KMS-11 (cell line): ENCODE results near the gene KRTAP19-8.

Experiments used
- H2AFZ ChIP-seq: fragments of 200-600 bp; sonication (generic); 2 replicates; pipeline ENCODE4 v1.6.1; 2016; ENCODE audit warnings: antibody characterized with exemption, mixed run types, low read depth
- H3K27ac ChIP-seq: fragments of 200-600 bp; sonication (generic); 2 replicates; pipeline ENCODE4 v1.6.1; 2016; ENCODE audit warnings: mild to moderate bottlenecking, mixed run types
- H3K27me3 ChIP-seq: fragments of 200-600 bp; sonication (generic); 2 replicates; pipeline ENCODE4 v1.6.1; 2017; ENCODE audit warnings: mild to moderate bottlenecking, low read depth, mixed run types, moderate library complexity; ENCODE audit not compliant: insufficient read depth
- H3K36me3 ChIP-seq: fragments of 200-600 bp; sonication (generic); 2 replicates; pipeline ENCODE4 v1.6.1; 2017; ENCODE audit warnings: mild to moderate bottlenecking, mixed run types; ENCODE audit not compliant: insufficient read depth
- H3K4me1 ChIP-seq: fragments of 200-600 bp; sonication (generic); 2 replicates; pipeline ENCODE4 v1.6.1; 2016; ENCODE audit warnings: mild to moderate bottlenecking, low read depth, mixed run types; ENCODE audit not compliant: poor library complexity, severe bottlenecking
- H3K4me2 ChIP-seq: fragments of 200-600 bp; sonication (generic); 2 replicates; pipeline ENCODE4 v1.7.0; 2016; ENCODE audit warnings: mild to moderate bottlenecking, mixed run types
- H3K4me3 ChIP-seq: fragments of 200-600 bp; sonication (generic); IDR thresholded peaks from 2 replicates; pipeline ENCODE4 v1.6.1; 2017; ENCODE audit warnings: low read depth, low read length, mixed read lengths; ENCODE audit not compliant: insufficient read depth
- H3K79me2 ChIP-seq: fragments of 200-600 bp; sonication (generic); 2 replicates; pipeline ENCODE4 v1.6.1; 2016; ENCODE audit warnings: low read depth, mixed run types; ENCODE audit not compliant: insufficient read depth
- H3K9ac ChIP-seq: fragments of 200-600 bp; sonication (generic); 2 replicates; pipeline ENCODE4 v1.6.1; 2016; ENCODE audit warnings: mild to moderate bottlenecking, mixed run types
- H4K20me1 ChIP-seq: fragments of 200-600 bp; sonication (generic); 2 replicates; pipeline ENCODE4 v1.6.1; 2016; ENCODE audit warnings: mild to moderate bottlenecking, mixed run types; ENCODE audit not compliant: insufficient read depth
- TF ChIP-seq, protein P1 (sequence below): fragments of 200-600 bp; sonication (generic); conservative IDR thresholded peaks from 2 replicates; pipeline ENCODE4 v1.6.1; 2017; ENCODE audit warnings: low read depth, mild to moderate bottlenecking, antibody characterized with exemption, low read length, moderate library complexity, mixed read lengths

Gene KRTAP19-8

DNA sequence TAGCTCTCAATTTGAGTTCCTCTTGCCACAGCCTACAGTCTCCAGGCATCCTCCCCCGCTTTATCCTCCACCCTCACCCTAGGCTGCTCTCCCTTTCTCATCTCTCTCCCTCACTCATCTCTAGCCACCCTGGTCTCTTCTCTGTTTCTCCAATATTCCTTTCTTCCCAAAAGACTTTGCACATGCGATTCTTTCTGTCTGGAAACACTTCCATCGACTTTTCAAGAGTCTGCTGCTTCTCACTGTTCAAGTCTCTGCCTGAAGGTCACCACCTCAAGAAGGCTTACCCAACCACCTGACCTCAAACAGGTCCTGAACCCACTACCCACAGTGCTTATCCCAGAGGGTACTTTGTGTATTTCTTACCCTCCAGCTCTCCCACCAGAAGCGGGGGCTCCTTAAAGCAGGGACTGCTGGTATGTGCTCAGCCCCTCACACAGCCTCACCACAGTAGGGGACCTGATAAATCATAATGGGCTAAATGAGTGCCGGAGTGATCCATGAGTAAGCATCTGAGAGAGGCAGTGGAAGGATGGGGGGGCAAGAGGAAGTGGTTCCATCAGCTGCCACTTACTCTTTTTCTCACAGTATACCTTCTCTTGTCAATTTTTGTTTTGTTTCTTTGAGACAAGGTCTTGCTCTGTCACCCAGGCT, 14.3 kb upstream of the KRTAP19-8 start:
- no peak overlapping the region for H3K9ac ChIP-seq
- H3K79me2 ChIP-seq: no peaks in the 10 kb centered on the region
- no peaks in the 10 kb centered on the region for H3K4me1 ChIP-seq
- no peaks in the 10 kb centered on the region for H3K36me3 ChIP-seq
- no peak overlapping the region for H2AFZ ChIP-seq
- no peak overlapping the region for H3K4me2 ChIP-seq
- no peak overlapping the region for H3K27ac ChIP-seq
- no peak overlapping the region for H3K4me3 ChIP-seq
- H3K27me3 ChIP-seq: no peaks in the 10 kb centered on the region
- TF ChIP-seq, protein P1, sequence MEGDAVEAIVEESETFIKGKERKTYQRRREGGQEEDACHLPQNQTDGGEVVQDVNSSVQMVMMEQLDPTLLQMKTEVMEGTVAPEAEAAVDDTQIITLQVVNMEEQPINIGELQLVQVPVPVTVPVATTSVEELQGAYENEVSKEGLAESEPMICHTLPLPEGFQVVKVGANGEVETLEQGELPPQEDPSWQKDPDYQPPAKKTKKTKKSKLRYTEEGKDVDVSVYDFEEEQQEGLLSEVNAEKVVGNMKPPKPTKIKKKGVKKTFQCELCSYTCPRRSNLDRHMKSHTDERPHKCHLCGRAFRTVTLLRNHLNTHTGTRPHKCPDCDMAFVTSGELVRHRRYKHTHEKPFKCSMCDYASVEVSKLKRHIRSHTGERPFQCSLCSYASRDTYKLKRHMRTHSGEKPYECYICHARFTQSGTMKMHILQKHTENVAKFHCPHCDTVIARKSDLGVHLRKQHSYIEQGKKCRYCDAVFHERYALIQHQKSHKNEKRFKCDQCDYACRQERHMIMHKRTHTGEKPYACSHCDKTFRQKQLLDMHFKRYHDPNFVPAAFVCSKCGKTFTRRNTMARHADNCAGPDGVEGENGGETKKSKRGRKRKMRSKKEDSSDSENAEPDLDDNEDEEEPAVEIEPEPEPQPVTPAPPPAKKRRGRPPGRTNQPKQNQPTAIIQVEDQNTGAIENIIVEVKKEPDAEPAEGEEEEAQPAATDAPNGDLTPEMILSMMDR: no peak
- H4K20me1 ChIP-seq: no peaks in the 10 kb centered on the region

DNA sequence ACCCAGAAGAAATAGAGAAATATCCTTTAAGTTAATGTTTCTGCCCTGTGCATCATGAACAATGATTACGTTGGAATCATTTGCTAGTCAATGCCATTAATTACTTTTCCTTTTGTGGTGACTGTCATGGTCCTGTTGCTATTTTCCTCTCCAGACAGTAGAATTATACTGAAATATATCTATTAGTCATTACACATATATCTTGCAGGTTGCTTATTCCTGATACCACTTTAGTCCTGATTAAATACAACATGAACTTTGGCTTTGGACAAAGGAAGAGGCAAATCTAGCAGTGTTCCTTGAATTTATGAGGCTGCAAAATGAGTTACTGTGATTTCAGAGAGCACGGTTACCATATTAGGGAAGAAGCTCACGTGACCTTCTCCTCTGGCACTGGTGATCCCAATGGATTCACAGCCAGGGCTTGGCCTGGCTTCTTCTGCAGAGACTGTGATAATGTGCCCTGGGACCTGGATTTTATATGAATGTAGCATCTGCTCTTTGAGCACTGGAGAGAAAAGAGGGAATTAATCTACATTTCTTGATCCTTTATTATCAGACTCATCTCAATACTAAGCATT, 12.4 kb upstream of the KRTAP19-8 start:
- no peaks in the 10 kb centered on the region for H3K27me3 ChIP-seq
- no peaks in the 10 kb centered on the region for H4K20me1 ChIP-seq
- H3K36me3 ChIP-seq: no peaks in the 10 kb centered on the region
- TF ChIP-seq, protein P1: no peak
- no peaks in the 10 kb centered on the region for H3K79me2 ChIP-seq
- no peak overlapping the region for H2AFZ ChIP-seq
- no peak overlapping the region for H3K4me2 ChIP-seq
- no peak overlapping the region for H3K27ac ChIP-seq
- no peak overlapping the region for H3K4me3 ChIP-seq
- H3K9ac ChIP-seq: no peak overlapping the region
- H3K4me1 ChIP-seq: no peaks in the 10 kb centered on the region

DNA sequence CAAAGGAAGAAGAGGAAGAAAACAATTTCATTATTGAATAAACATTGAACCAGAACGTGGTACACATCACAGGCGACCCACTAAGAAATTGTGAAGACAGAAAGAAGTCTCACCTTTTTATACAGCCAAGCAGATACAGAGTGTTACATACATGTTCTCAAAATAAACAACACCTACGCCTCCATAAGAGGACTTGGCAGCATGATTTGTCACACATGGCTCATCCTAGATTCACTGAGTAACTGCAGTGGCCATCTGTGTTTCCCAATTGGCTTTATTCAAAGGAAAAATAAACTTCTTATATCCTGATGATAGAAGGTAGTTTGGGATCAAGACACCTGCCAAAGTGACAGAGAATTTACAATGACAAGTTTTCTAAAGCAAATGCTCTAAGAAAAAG, 7.6 kb upstream of the KRTAP19-8 start:
- Histone ChIP-seq H3K4me2 (no peak overlapping the region), H3K4me3 (no peak overlapping the region), H3K79me2 (no peaks in the 10 kb centered on the region), H2AFZ (no peak overlapping the region), H3K36me3 (no peaks in the 10 kb centered on the region), H3K9ac (no peak overlapping the region), H3K4me1 (peaks cover 23% of the 10 kb centered on the region), H4K20me1 (no peaks in the 10 kb centered on the region), H3K27me3 (no peaks in the 10 kb centered on the region), H3K27ac (no peak overlapping the region)
- TF ChIP-seq, protein P1: no peak

DNA sequence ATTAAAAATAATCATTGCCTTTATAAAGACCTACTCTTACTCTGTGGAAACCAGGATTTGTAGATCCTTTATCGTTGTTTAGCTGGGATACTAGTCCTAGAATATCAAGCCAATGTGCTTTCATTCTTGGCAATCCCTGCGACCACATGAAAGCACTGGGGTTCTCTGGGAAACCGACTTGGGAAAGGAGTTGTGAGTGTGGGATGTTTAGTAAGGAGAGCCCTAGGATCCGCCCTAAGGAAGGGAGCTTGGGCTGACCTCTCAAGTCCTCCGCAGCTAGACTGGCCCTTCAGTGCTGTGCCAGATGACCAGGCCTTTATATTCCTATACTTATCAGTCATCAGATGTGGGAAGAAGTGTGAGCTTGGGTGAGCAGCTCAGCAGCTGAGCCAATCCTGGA, 5.2 kb upstream of the KRTAP19-8 start:
- Histone ChIP-seq H3K27me3 (no peaks in the 10 kb centered on the region), H3K4me1 (peaks cover 23% of the 10 kb centered on the region)
- TF ChIP-seq, protein P1: no peak

More for the DNA sequence above, 5.2 kb upstream of the KRTAP19-8 start:
- Histone ChIP-seq H3K27ac (no peak overlapping the region), H3K36me3 (no peaks in the 10 kb centered on the region), H2AFZ (no peak overlapping the region), H4K20me1 (no peaks in the 10 kb centered on the region), H3K9ac (no peak overlapping the region), H3K4me2 (no peak overlapping the region), H3K79me2 (no peaks in the 10 kb centered on the region), H3K4me3 (no peak overlapping the region)
